Measurements from ENCODE around the gene TSPAN18. TPM values are rescaled to one million over a fixed set of nuclear protein-coding genes. Genes with fewer than 3 reads are reported as not detected.

Gene TSPAN18
- total RNA-seq, 1 experiment from 2014 or later: 18.3 TPM

- H3K27ac ChIP-seq (ENCODE audit: low read depth, low read length): no peak overlapping the region
- BruUV-seq (replicated peaks): no TSS peak
- no peaks in the 10 kb centered on the region for H4K20me1 ChIP-seq (ENCODE audit: insufficient read depth)
- ATAC-seq (no peak), DNase-seq (ENCODE audit: low read depth, low spot score) (no peak)
- CTCF ChIA-PET: no interaction called here
- H3K4me2 ChIP-seq (ENCODE audit: low read length): no peak overlapping the region
- no peak overlapping the region for H2AFZ ChIP-seq (ENCODE audit: low read depth, low read length, poor library complexity, severe bottlenecking)
- no peaks in the 10 kb centered on the region for H3K9me3 ChIP-seq (ENCODE audit: control insufficient read depth in 1 of 2, insufficient read depth in 1 of 2, low read depth in 1 of 2, low read length in 2 of 2)
- peaks cover 14 to 33% of the 10 kb centered on the region in 2 experiments for H3K4me1 ChIP-seq (ENCODE audit: control insufficient read depth in 1 of 2, insufficient read depth in 2 of 2, low read length in 2 of 2)
- no peak for TF ChIP-seq ATF3 (IDR thresholded peaks at IDR 0.05)
- no peak for TF ChIP-seq EZH2 (IDR thresholded peaks at IDR 0.05)
- no peak for TF ChIP-seq ZNF274 (IDR thresholded peaks at IDR 0.05; ENCODE audit: low read depth, low read length)
- TF ChIP-seq CTCF (IDR thresholded peaks at IDR 0.05 in 2 of 3, conservative IDR thresholded peaks at IDR 0.05 in 1 of 3; ENCODE audit: borderline replicate concordance in 1 of 3, insufficient read depth in 1 of 3, low read depth in 2 of 3, low read length in 2 of 3): no peak
- TF ChIP-seq SIN3A (IDR thresholded peaks at IDR 0.05; ENCODE audit: low read depth): no peak
- TF ChIP-seq CBX3 (IDR thresholded peaks at IDR 0.05; ENCODE audit: low read depth): no peak
- no peak for TF ChIP-seq YY1 (IDR thresholded peaks at IDR 0.05; ENCODE audit: extremely low read depth, insufficient replicate concordance, low read depth, low read length)
- no peaks in the 10 kb centered on the region for H3K36me3 ChIP-seq (ENCODE audit: control insufficient read depth in 1 of 2, insufficient read depth in 2 of 2, low read length in 2 of 2)
- intact Hi-C loops (cut with micrococcal nuclease): no loop called here
- no peaks in the 10 kb centered on the region for H3K27me3 ChIP-seq (ENCODE audit: insufficient read depth, low read length)
- H3K79me2 ChIP-seq (ENCODE audit: insufficient read depth, low read length): no peaks in the 10 kb centered on the region
- H3K9me2 ChIP-seq (ENCODE audit: insufficient read depth): no peaks in the 10 kb centered on the region
- RAD21 ChIA-PET (ENCODE audit: low non-redundant PET in 1 of 2, low total read pairs in 2 of 2, uncharacterized antibody in 2 of 2, unreplicated experiment in 2 of 2): no interaction called here
- POLR2A ChIA-PET: no interaction called here
- no peak overlapping the region for H3K4me3 ChIP-seq (replicated peaks in 1 of 2; ENCODE audit: low read depth in 1 of 2, low read length in 2 of 2)
- no peak overlapping the region for H3K9ac ChIP-seq (ENCODE audit: low read length)
Measured at GRCh38 chr11:44858796-44859527, 132.2 kb downstream of the TSPAN18 start.

Measured in HCT116 (cell line).